ENCODE results near the gene ZC4H2.
"Not testable (repeated sequence)": the region's sequence is repeated elsewhere in the genome, so short reads cannot be mapped to it uniquely, and the experiment has no call there.

The ZC4H2 gene

GRCh38 chrX:64885850-64886249, 90.4 kb downstream of the ZC4H2 start:
- no peak for DNase-seq (ENCODE audit: low read depth)
- TF ChIP-seq CTCF (conservative IDR thresholded peaks at IDR 0.05; ENCODE audit: low read length), result peak; percentile 42
- H3K4me3 ChIP-seq (ENCODE audit: low read length), result no peak overlapping the region

GRCh38 chrX:64878709-64879108, 97.5 kb downstream of the ZC4H2 start:
- H3K4me3 ChIP-seq (ENCODE audit: low read length); DNase-seq (ENCODE audit: low read depth): not testable (repeated sequence)

GRCh38 chrX:64867217-64867616, 109.0 kb downstream of the ZC4H2 start:
- no peak for TF ChIP-seq CTCF (conservative IDR thresholded peaks at IDR 0.05; ENCODE audit: low read length)
- DNase-seq (ENCODE audit: low read depth), result no peak
- no peak overlapping the region for H3K4me3 ChIP-seq (ENCODE audit: low read length)
